H1 (cell line): ENCODE results near the gene ASB7. TPM values are rescaled to one million over a fixed set of nuclear protein-coding genes. Genes with fewer than 3 reads are reported as not detected.

Experiments used
- BACH1 ChIP-seq: IDR thresholded peaks from 2 replicates; pipeline ENCODE4 v1.6.1; 2012; ENCODE audit warnings: low read length, improper control_type of control experiment
- CTCF ChIP-seq, 3 experiments: IDR thresholded peaks; 1 replicate in 2 of 3; 2 replicates in 1 of 3; pipeline versions ENCODE4 v1.5.1 to v1.6.1; 2011; ENCODE audit warnings: low read length in 3 of 3, mild to moderate bottlenecking in 3 of 3, inconsistent platforms in 2 of 3, low read depth in 1 of 3, moderate library complexity in 1 of 3; ENCODE audit not compliant: insufficient read depth in 1 of 3; ENCODE audit errors: control extremely low read depth in 1 of 3
- KDM5A ChIP-seq: fragments of 200-600 bp; IDR thresholded peaks from 2 replicates; pipeline ENCODE4 v1.7.1; 2012; ENCODE audit warnings: mild to moderate bottlenecking, low read length, inconsistent platforms, mixed read lengths
- MAFK ChIP-seq: IDR thresholded peaks from 2 replicates; pipeline ENCODE4 v1.6.1; 2012; ENCODE audit warnings: low read depth, mild to moderate bottlenecking, improper control_type of control experiment, low read length
- NANOG ChIP-seq: IDR thresholded peaks from 2 replicates; pipeline ENCODE4 v1.6.1; 2011; ENCODE audit warnings: low read length, low read depth, mild to moderate bottlenecking, inconsistent platforms; ENCODE audit not compliant: insufficient read depth, poor library complexity, severe bottlenecking
- POLR2A ChIP-seq, 2 experiments: IDR thresholded peaks; 1 replicate in 1 of 2; 2 replicates in 1 of 2; pipeline ENCODE4 v1.6.1; 2011; ENCODE audit warnings: low read depth in 2 of 2, low read length in 2 of 2, mild to moderate bottlenecking in 2 of 2; ENCODE audit errors: control extremely low read depth in 1 of 2
- POLR2AphosphoS5 ChIP-seq: IDR thresholded peaks from 2 replicates; pipeline ENCODE4 v1.6.1; 2011; ENCODE audit warnings: low read depth, low read length
- SIRT6 ChIP-seq: IDR thresholded peaks from one replicate; pipeline ENCODE4 v1.7.1; 2012; ENCODE audit warnings: low read length, inconsistent platforms
- YY1 ChIP-seq: IDR thresholded peaks from 2 replicates; pipeline ENCODE4 v1.6.1; 2011; ENCODE audit warnings: low read depth, mild to moderate bottlenecking, low read length
- polyA plus RNA-seq, 7 experiments: library from polyadenylated mRNA; depleted of rRNA in 3 of 7; stranded (reverse) in 5 of 7; unstranded in 2 of 7; fragments of >200 nt in 5 of 7; fragments of 200-250 nt in 2 of 7; gene quantifications; 1 replicate in 5 of 7; 2 replicates in 1 of 7; 4 replicates in 1 of 7; pipeline versions ENCODE4 v1.2.1 to v1.2.3, GENCODE V29; 2011 to 2013; ENCODE audit warnings: missing spikeins in 2 of 7, mixed read lengths in 2 of 7
- total RNA-seq: library from RNA; stranded (reverse); fragmentation: NEBNext Ultra II Directional; extraction: Animal tissue kit (Norgen Biotek cat#: 25700); gene quantifications from 2 replicates; pipeline ENCODE4 v1.2.1, GENCODE V29; 2021

The ASB7 gene
- total and polyA plus RNA-seq, 2 of the 8 experiments (the other 6 are each of a cell fraction or from before 2014, with no cell fraction given): 5.2 to 12.8 TPM

- TF ChIP-seq POLR2AphosphoS5 (no peak), KDM5A (no peak), YY1 (no peak), MAFK (no peak), CTCF (IDR thresholded peaks at IDR 0.05; ENCODE audit: control extremely low read depth in 1 of 3, insufficient read depth in 1 of 3, low read depth in 1 of 3, low read length in 3 of 3) (no peak), SIRT6 (no peak), NANOG (no peak), BACH1 (no peak), POLR2A (IDR thresholded peaks at IDR 0.05; ENCODE audit: control extremely low read depth in 1 of 2, low read depth in 2 of 2, low read length in 2 of 2) (no peak)
- TF ChIP-seq, all 59 proteins: peak for 0
Measured at GRCh38 chr15:100613208-100613607, 10.8 kb downstream of the ASB7 start (continued).
